NCI-H2107 treated with DMSO at 0.1 percent for 48 hours (cell line): Measurements from ENCODE around the gene LAMC2.

Experiments
- DNase-seq: peaks from one replicate; lab custom pipeline; 2025; ENCODE audit not compliant: unreplicated experiment; lab: John Stamatoyannopoulos, UW

The LAMC2 gene

GRCh38 chr1:183212870-183213269, 26.8 kb downstream of the LAMC2 start:
- peak; percentile 39 for DNase-seq

- peak; percentile 72 for DNase-seq
Observed at GRCh38 chr1:183214021-183214970, 28.2 kb downstream of the LAMC2 start.

- peak; percentile 53 for DNase-seq
Observed at GRCh38 chr1:183215076-183215720, 29.1 kb downstream of the LAMC2 start.

GRCh38 chr1:183215936-183216335, 29.9 kb downstream of the LAMC2 start:
- DNase-seq = no peak

GRCh38 chr1:183218027-183218618, 32.1 kb downstream of the LAMC2 start:
- peak; percentile 65 for DNase-seq

- peak; percentile 55 for DNase-seq
Observed at GRCh38 chr1:183218971-183219615, 33.0 kb downstream of the LAMC2 start.

GRCh38 chr1:183219616-183220009, 33.5 kb downstream of the LAMC2 start:
- no peak for DNase-seq

GRCh38 chr1:183222909-183223308, 36.8 kb downstream of the LAMC2 start:
- no peak for DNase-seq

GRCh38 chr1:183223467-183223866, 37.4 kb downstream of the LAMC2 start:
- DNase-seq = no peak

- peak; percentile 64 for DNase-seq
Observed at GRCh38 chr1:183226361-183226760, 40.3 kb downstream of the LAMC2 start.

GRCh38 chr1:183226963-183227362, 40.9 kb downstream of the LAMC2 start:
- peak; percentile 94 for DNase-seq

GRCh38 chr1:183227422-183228346, 41.6 kb downstream of the LAMC2 start:
- peak; percentile 56 for DNase-seq

GRCh38 chr1:183228347-183229220, 42.5 kb downstream of the LAMC2 start:
- no peak for DNase-seq

- no peak for DNase-seq
Observed at GRCh38 chr1:183230413-183230812, 44.3 kb downstream of the LAMC2 start.

- DNase-seq = no peak
Observed at GRCh38 chr1:183231545-183231944, 45.5 kb downstream of the LAMC2 start.

GRCh38 chr1:183233113-183233512, 47.0 kb downstream of the LAMC2 start:
- no peak for DNase-seq

- peak; percentile 95 for DNase-seq
Observed at GRCh38 chr1:183234660-183235476, 48.8 kb downstream of the LAMC2 start.

- peak; percentile 76 for DNase-seq
Observed at GRCh38 chr1:183235503-183235902, 49.4 kb downstream of the LAMC2 start.
